NT2/D1 (cell line): ENCODE data around the gene OR52E4.

Source experiments
- YY1 ChIP-seq: IDR thresholded peaks from 2 replicates; pipeline ENCODE4 v1.6.1; 2011; ENCODE audit not compliant: insufficient read length, insufficient read depth
- ZNF274 ChIP-seq: IDR thresholded peaks from 2 replicates; pipeline ENCODE4 v1.6.1; 2011; ENCODE audit warnings: mild to moderate bottlenecking, low read depth, low read length

- no peak for TF ChIP-seq YY1
- TF ChIP-seq ZNF274, result no peak
Measured at GRCh38 chr11:5865826-5866225, 14.6 kb upstream of the OR52E4 start.
